ENCODE results near the gene N4BP2L2. TPM values are rescaled to one million over a fixed set of nuclear protein-coding genes. Genes with fewer than 3 reads are reported as not detected.

Gene N4BP2L2
- total RNA-seq, 1 donor from 2014 or later: 76.6 TPM

DNA sequence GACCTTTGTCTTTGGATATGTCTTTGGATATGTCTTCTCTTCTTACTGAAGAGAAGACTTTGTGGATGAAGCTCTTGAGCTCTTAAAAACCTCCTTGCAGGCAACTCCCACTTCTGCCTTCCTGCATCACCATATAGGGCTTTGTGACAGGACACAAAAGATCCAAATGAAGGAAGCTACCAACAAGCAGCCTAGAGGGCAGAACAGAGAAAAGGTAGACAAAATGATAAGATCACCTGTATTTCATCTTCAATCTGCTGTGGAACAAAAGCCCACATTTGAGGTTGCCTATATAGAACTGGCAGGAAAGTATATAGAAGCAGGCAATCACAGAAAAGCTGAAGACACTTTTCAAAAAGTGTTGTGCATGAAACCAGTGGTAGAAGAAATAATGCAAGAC, 153.2 kb downstream of the N4BP2L2 start:
- TF ChIP-seq, protein P1, sequence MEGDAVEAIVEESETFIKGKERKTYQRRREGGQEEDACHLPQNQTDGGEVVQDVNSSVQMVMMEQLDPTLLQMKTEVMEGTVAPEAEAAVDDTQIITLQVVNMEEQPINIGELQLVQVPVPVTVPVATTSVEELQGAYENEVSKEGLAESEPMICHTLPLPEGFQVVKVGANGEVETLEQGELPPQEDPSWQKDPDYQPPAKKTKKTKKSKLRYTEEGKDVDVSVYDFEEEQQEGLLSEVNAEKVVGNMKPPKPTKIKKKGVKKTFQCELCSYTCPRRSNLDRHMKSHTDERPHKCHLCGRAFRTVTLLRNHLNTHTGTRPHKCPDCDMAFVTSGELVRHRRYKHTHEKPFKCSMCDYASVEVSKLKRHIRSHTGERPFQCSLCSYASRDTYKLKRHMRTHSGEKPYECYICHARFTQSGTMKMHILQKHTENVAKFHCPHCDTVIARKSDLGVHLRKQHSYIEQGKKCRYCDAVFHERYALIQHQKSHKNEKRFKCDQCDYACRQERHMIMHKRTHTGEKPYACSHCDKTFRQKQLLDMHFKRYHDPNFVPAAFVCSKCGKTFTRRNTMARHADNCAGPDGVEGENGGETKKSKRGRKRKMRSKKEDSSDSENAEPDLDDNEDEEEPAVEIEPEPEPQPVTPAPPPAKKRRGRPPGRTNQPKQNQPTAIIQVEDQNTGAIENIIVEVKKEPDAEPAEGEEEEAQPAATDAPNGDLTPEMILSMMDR (IDR thresholded peaks at IDR 0.05; ENCODE audit: insufficient read depth, low read length, severe bottlenecking): no peak
- DNase-seq (ENCODE audit: low read depth) (no peak), FAIRE-seq (no peak)
- no peak overlapping the region for H3K4me3 ChIP-seq (ENCODE audit: low read depth, low read length)
- no peaks in the 10 kb centered on the region for H3K36me3 ChIP-seq (ENCODE audit: control insufficient read depth, insufficient read depth, low read length)
- H3K27me3 ChIP-seq (ENCODE audit: control insufficient read depth, insufficient read depth, low read length): no peaks in the 10 kb centered on the region

DNA sequence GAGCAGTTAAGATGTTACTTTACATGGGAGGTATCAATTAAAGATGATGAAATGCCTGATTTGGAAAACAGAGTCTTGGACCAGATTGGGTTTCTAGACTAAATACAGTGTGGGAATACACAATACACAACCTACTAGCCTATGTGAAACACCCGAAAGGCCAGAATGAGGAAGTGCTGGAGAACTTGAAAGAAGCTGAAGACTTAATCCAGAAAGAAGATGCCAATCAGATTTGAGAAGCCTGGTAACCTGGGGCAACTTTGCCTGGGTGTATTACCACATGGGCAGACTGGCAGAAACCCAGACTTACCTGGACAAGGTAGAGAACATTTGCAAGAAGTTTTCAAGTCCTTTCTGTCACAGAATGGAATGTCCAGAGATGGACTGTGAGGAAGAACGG, 153.9 kb downstream of the N4BP2L2 start:
- FAIRE-seq (no peak), DNase-seq (ENCODE audit: low read depth) (no peak)
- Histone ChIP-seq H3K4me3 (ENCODE audit: low read depth, low read length) (no peak overlapping the region), H3K36me3 (ENCODE audit: control insufficient read depth, insufficient read depth, low read length) (no peaks in the 10 kb centered on the region), H3K27me3 (ENCODE audit: control insufficient read depth, insufficient read depth, low read length) (no peaks in the 10 kb centered on the region)
- TF ChIP-seq, protein P1 (IDR thresholded peaks at IDR 0.05; ENCODE audit: insufficient read depth, low read length, severe bottlenecking): no peak

DNA sequence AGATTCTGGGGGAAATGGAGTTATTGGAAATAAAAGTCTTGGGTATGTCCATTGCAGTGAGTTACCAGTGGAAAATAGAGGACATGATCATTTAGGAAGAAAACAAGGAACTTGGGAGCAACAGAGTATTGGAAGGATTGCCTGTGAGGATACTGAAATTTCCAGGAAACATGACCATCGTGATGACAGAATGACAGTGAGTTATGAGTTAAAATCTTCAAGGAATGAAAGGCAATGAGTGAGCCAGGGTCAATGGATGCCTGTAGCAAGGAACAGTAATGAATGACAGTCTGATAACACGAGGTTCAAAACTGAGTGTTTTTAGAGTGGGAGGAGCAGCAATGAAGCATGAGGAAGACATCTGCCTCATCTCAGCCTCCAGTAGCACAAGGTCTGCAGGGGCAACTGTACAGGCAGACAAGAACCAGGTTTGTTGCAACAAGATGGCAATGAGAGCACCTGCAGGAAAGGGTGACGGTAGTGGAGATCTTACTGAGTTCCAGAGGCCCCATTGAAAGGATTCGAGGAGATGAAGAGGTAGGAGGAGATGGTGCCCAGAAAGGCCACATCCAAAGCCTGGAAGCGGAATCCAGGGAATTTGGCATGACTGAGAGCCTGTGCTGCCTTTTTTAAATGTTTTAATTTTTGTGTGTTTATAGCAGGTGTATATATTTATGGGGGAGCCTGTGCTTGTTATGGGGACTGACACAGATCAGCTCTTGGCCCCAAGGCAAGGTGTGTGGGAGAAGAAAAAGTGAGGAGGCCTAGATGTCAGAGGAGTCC, 154.6 kb downstream of the N4BP2L2 start:
- H3K4me3 ChIP-seq (ENCODE audit: low read depth, low read length): no peak overlapping the region
- FAIRE-seq: no peak
- TF ChIP-seq, protein P1 (IDR thresholded peaks at IDR 0.05; ENCODE audit: insufficient read depth, low read length, severe bottlenecking): no peak
- no peaks in the 10 kb centered on the region for H3K27me3 ChIP-seq (ENCODE audit: control insufficient read depth, insufficient read depth, low read length)
- H3K36me3 ChIP-seq (ENCODE audit: control insufficient read depth, insufficient read depth, low read length): no peaks in the 10 kb centered on the region
- DNase-seq (ENCODE audit: low read depth): no peak

Other genes with a start within 250 kb of the N4BP2L2 start
- gene ZAR1L, start 223.4 kb downstream of the N4BP2L2 start, total RNA-seq: not detected in 2 replicates
- gene BRCA2, start 223.3 kb downstream of the N4BP2L2 start, total RNA-seq: 0.53 and 1.8 TPM in 2 replicates
- 0.79 and 1.5 TPM in 2 replicates for gene N4BP2L1, start 110.7 kb downstream of the N4BP2L2 start, total RNA-seq
- 8.6 and 8.7 TPM in 2 replicates for gene PDS5B, start 47.7 kb upstream of the N4BP2L2 start, total RNA-seq

Measured in bronchial epithelial cell (primary cell).